GM12878 (cell line): ENCODE data around the gene PLCXD1. TPM values are rescaled to one million over a fixed set of nuclear protein-coding genes. Genes with fewer than 3 reads are reported as not detected.

Experiments
- ATAC-seq: fragments of 200-7000 bp; cut with Tn5 transposase; 3 replicates; pipeline ENCODE4 v1.9.1; 2020; ENCODE audit warnings: mild to moderate bottlenecking, moderate library complexity
- BruUV-seq: library from RNA; stranded (reverse); fragments of 400-500 nt; replicated peaks from 2 replicates; lab custom pipeline; 2021; lab: Mats Ljungman, UMichigan
- CTCF ChIA-PET: fragments of 300-600 bp; sonication (Branson Sonifier 250); formaldehyde crosslinking; extraction: SDS; loops from one replicate; lab custom pipeline; 2021; ENCODE audit warnings: inconsistent platforms; lab: Yijun Ruan, JAX
- POLR2A ChIA-PET: fragments of 350-600 bp; formaldehyde crosslinking; extraction: SDS; loops from one replicate; lab custom pipeline; 2021; ENCODE audit warnings: inconsistent platforms; lab: Charles Lee
- RAD21 ChIA-PET: fragments of 300-600 bp; sonication (Branson Sonifier 250); formaldehyde crosslinking; loops from one replicate; lab custom pipeline; 2023; ENCODE audit warnings: antibody characterized with exemption; ENCODE audit not compliant: unreplicated experiment; lab: Charles Lee
- SMC1A ChIA-PET: fragments of 300-600 bp; sonication (Branson Sonifier 250); formaldehyde crosslinking; loops from one replicate; lab custom pipeline; 2023; ENCODE audit not compliant: unreplicated experiment, uncharacterized antibody; lab: Charles Lee
- DNase-seq: peaks from one replicate; pipeline ENCODE4 v3.0.0-alpha.2; 2011; ENCODE audit warnings: low read depth, low spot score
- FAIRE-seq: peaks from 3 replicates; lab custom pipeline; 2011; peaks lifted over from hg19 to GRCh38; lab: Jason Lieb, UNC
- H2AFZ ChIP-seq: 2 replicates; pipeline ENCODE4 v1.6.0; 2011; ENCODE audit warnings: low read depth, low read length, control low read depth; ENCODE audit not compliant: control insufficient read depth
- H3K27ac ChIP-seq: 2 replicates; pipeline ENCODE4 v1.5.1; 2011; ENCODE audit warnings: control low read depth; ENCODE audit not compliant: control insufficient read depth, insufficient read depth
- H3K27me3 ChIP-seq, 2 experiments: replicated peaks in 1 of 2; 2 replicates each; pipeline versions ENCODE4 v1.6.0 to v1.6.1; 2011; ENCODE audit warnings: low read length in 1 of 2; ENCODE audit not compliant: control insufficient read depth in 2 of 2, insufficient read depth in 2 of 2
- H3K36me3 ChIP-seq, 2 experiments: 2 replicates each; pipeline ENCODE4 v1.5.1; 2011; ENCODE audit warnings: low read length in 1 of 2; ENCODE audit not compliant: control insufficient read depth in 2 of 2, insufficient read depth in 2 of 2
- H3K4me1 ChIP-seq: 2 replicates; pipeline ENCODE4 v1.6.1; 2011; ENCODE audit warnings: mild to moderate bottlenecking, low read length, moderate library complexity, mixed read lengths; ENCODE audit not compliant: control insufficient read depth, insufficient read depth
- H3K4me2 ChIP-seq: 2 replicates; pipeline ENCODE4 v1.6.0; 2011; ENCODE audit warnings: control low read depth; ENCODE audit not compliant: control insufficient read depth, insufficient read depth
- H3K4me3 ChIP-seq: fragments of 200-600 bp; sonication (generic); 2 replicates; pipeline ENCODE4 v1.5.1; 2016
- H3K79me2 ChIP-seq: 2 replicates; pipeline ENCODE4 v1.6.0; 2011; ENCODE audit warnings: low read length; ENCODE audit not compliant: control insufficient read depth, insufficient read depth
- H3K9ac ChIP-seq: 2 replicates; pipeline ENCODE4 v1.8.0; 2011; ENCODE audit warnings: low read length, control low read depth, mixed read lengths; ENCODE audit not compliant: control insufficient read depth, insufficient read depth
- H3K9me3 ChIP-seq: replicated peaks from 3 replicates; pipeline ENCODE4 v1.5.1; 2011; ENCODE audit warnings: mild to moderate bottlenecking, low read length; ENCODE audit not compliant: control insufficient read depth, insufficient read depth
- H4K20me1 ChIP-seq: 2 replicates; pipeline ENCODE4 v1.6.0; 2011; ENCODE audit not compliant: control insufficient read depth, insufficient read depth
- BRCA1 ChIP-seq: IDR thresholded peaks from 2 replicates; pipeline ENCODE4 v1.6.1; 2011; ENCODE audit warnings: low read depth, low read length, improper control_type of control experiment
- CBFB ChIP-seq: IDR thresholded peaks from 2 replicates; pipeline ENCODE4 v1.6.1; 2016; ENCODE audit warnings: antibody characterized with exemption, low read depth
- CEBPB ChIP-seq, 2 experiments: fragments of 150-350 bp in 1 of 2; IDR thresholded peaks; 2 replicates each; pipeline ENCODE4 v1.6.1; 2012 to 2014; ENCODE audit warnings: low read depth in 2 of 2, low read length in 2 of 2, borderline replicate concordance in 1 of 2, inconsistent platforms in 1 of 2
- CHD2 ChIP-seq: IDR thresholded peaks from 2 replicates; pipeline ENCODE4 v1.6.1; 2011; ENCODE audit warnings: low read depth, low read length, improper control_type of control experiment, borderline replicate concordance
- CHD4 ChIP-seq: fragments of 200-600 bp; sonication (generic); IDR thresholded peaks from 2 replicates; pipeline ENCODE4 v1.6.1; 2016; ENCODE audit warnings: mild to moderate bottlenecking
- EED ChIP-seq: sonication (generic); IDR thresholded peaks from 2 replicates; pipeline ENCODE4 v1.6.1; 2016; ENCODE audit warnings: antibody characterized with exemption, low read depth
- ESRRA ChIP-seq: IDR thresholded peaks from 2 replicates; pipeline ENCODE4 v1.6.1; 2012; ENCODE audit warnings: mild to moderate bottlenecking, low read length, improper control_type of control experiment
- EZH2 ChIP-seq: IDR thresholded peaks from 2 replicates; pipeline ENCODE4 v1.6.1; 2012; ENCODE audit warnings: low read depth, mild to moderate bottlenecking, control low read depth, inconsistent platforms, low read length, borderline replicate concordance; ENCODE audit not compliant: control insufficient read depth
- MLLT1 ChIP-seq: fragments of 450-650 bp; IDR thresholded peaks from 2 replicates; pipeline ENCODE4 v1.6.1; 2016; ENCODE audit warnings: mild to moderate bottlenecking
- MXI1 ChIP-seq: fragments of 150-350 bp; IDR thresholded peaks from 2 replicates; pipeline ENCODE4 v1.6.1; 2011; ENCODE audit warnings: low read depth, mild to moderate bottlenecking, inconsistent platforms, low read length, improper control_type of control experiment
- REST ChIP-seq: IDR thresholded peaks from 2 replicates; pipeline ENCODE4 v1.6.1; 2012; ENCODE audit warnings: mild to moderate bottlenecking, low read depth, low read length
- ZNF207 ChIP-seq: fragments of 450-650 bp; IDR thresholded peaks from 2 replicates; pipeline ENCODE4 v1.6.1; 2014; ENCODE audit warnings: antibody characterized with exemption, mild to moderate bottlenecking, borderline replicate concordance
- ZNF687 ChIP-seq: fragments of 450-650 bp; IDR thresholded peaks from 2 replicates; pipeline ENCODE4 v1.6.1; 2017; ENCODE audit warnings: mild to moderate bottlenecking, moderate library complexity
- ZSCAN29 ChIP-seq: fragments of 450-650 bp; IDR thresholded peaks from 2 replicates; pipeline ENCODE4 v1.6.1; 2017; ENCODE audit warnings: mild to moderate bottlenecking, moderate library complexity
- WGBS: methylation state at CpG from one replicate; pipeline ENCODE4 v1.1.6; 2016; ENCODE audit warnings: low lambda C conversion rate; ENCODE audit not compliant: insufficient replicate concordance, insufficient coverage; ENCODE audit errors: missing lambda C conversion rate; 5-methylcytosine and 5-hydroxymethylcytosine counted together
- in situ Hi-C: fragments of 300-500 bp; cut with MboI; formaldehyde crosslinking; loops from 9 replicates; pipeline ENCODE4 v1.14.3; 2018; ENCODE audit warnings: mixed read lengths
- intact Hi-C: fragments of 100-400 bp; cut with micrococcal nuclease; formaldehyde crosslinking; loops from one replicate; pipeline ENCODE4 v1.14.2; 2022; ENCODE audit not compliant: unreplicated experiment
- polyA plus RNA-seq, 11 experiments: library from polyadenylated mRNA; depleted of rRNA in 4 of 11; unstranded in 6 of 11; stranded (reverse) in 5 of 11; fragments of >200 nt; fragmentation: Nextera tagmentation in 4 of 11; fragmentation: Illumina TruSeq in 1 of 11; extraction: Ambion mirVana in 4 of 11; extraction: Trizol in 1 of 11; gene quantifications; 1 replicate in 1 of 11; 2 replicates in 10 of 11; pipeline versions ENCODE4 v1.2.1 to v1.2.3, GENCODE V29; 2011 to 2016; ENCODE audit warnings: inconsistent platforms in 2 of 11, missing spikeins in 2 of 11, low read depth in 1 of 11
- total RNA-seq, 4 experiments: library from RNA; depleted of rRNA in 3 of 4; stranded (reverse); fragments of >200 nt in 3 of 4; fragmentation: Illumina TruSeq in 1 of 4; extraction: Trizol in 1 of 4; gene quantifications; 2 replicates each; pipeline versions ENCODE4 v1.2.1 to v1.2.3, GENCODE V29; 2013 to 2021

PLCXD1 gene
- total and polyA plus RNA-seq, 10 of the 15 experiments (the other 5 are each of a cell fraction or from before 2014, with no cell fraction given): 2.4 to 49.7 (median 18.0) TPM

GRCh38 chrX:333611-334311, 52.6 kb downstream of the PLCXD1 start:
- no peaks in the 10 kb centered on the region for H3K27me3 ChIP-seq
- BruUV-seq: no TSS peak
- in situ Hi-C loops (no loop called here), intact Hi-C loops (no loop called here)
- H3K79me2 ChIP-seq: no peaks in the 10 kb centered on the region
- H3K4me1 ChIP-seq: no peaks in the 10 kb centered on the region
- RAD21 ChIA-PET: no interaction called here
- H3K4me3 ChIP-seq: no peak overlapping the region
- H4K20me1 ChIP-seq: no peaks in the 10 kb centered on the region
- ATAC-seq (no peak), FAIRE-seq (no peak), DNase-seq (no peak)
- H3K36me3 ChIP-seq: no peaks in the 10 kb centered on the region
- H2AFZ ChIP-seq: no peak overlapping the region
- H3K9me3 ChIP-seq: no peaks in the 10 kb centered on the region; the same call in 1 of the 3 replicates
- POLR2A ChIA-PET: no interaction called here
- no peak overlapping the region for H3K27ac ChIP-seq
- no peak overlapping the region for H3K9ac ChIP-seq
- no peak overlapping the region for H3K4me2 ChIP-seq
- SMC1A ChIA-PET: no interaction called here
- WGBS: 90% methylated on average over 46 of the region's 51 CpGs
- CTCF ChIA-PET: no interaction called here
- TF ChIP-seq EED: no peak
- no peak for TF ChIP-seq CHD4
- TF ChIP-seq EZH2: no peak
- TF ChIP-seq BRCA1: no peak
- TF ChIP-seq ZNF687: no peak
- TF ChIP-seq ZSCAN29: no peak
- TF ChIP-seq ZNF207: no peak
- TF ChIP-seq ESRRA: no peak
- TF ChIP-seq CBFB: no peak
- no peak for TF ChIP-seq CHD2
- no peak for TF ChIP-seq MLLT1
- TF ChIP-seq MXI1: no peak
- no peak for TF ChIP-seq CEBPB (IDR thresholded peaks at IDR 0.05; ENCODE audit: borderline replicate concordance in 1 of 2, low read depth in 2 of 2, low read length in 2 of 2)
- no peak for TF ChIP-seq REST
